PC-3 (cell line): ENCODE measurements around the gene SGTA.

Experiments
- CTCF ChIP-seq: fragments of 300-600 bp; sonication (generic); conservative IDR thresholded peaks from 2 replicates; pipeline ENCODE4 v1.5.1; 2017; ENCODE audit warnings: antibody characterized with exemption, low read depth, mild to moderate bottlenecking, low read length
- EZH2 ChIP-seq: fragments of 300-600 bp; sonication (generic); IDR thresholded peaks from one replicate; pipeline ENCODE4 v1.6.1; 2017; ENCODE audit warnings: antibody characterized with exemption, mild to moderate bottlenecking, low read length; ENCODE audit not compliant: unreplicated experiment

GRCh38 chr19:2732157-2732725, 50.8 kb downstream of the SGTA start:
- no peak for TF ChIP-seq CTCF
- no peak for TF ChIP-seq EZH2
